Muscle of arm (tissue), 12 donors: ENCODE results near the gene TBX18. TPM values are rescaled to one million over a fixed set of nuclear protein-coding genes. Genes with fewer than 3 reads are reported as not detected.

Experiments used
- DNase-seq: peaks from one replicate; pipeline ENCODE4 v3.0.0-alpha.2; 2013
- polyA plus RNA-seq, 12 donors: library from polyadenylated mRNA; unstranded; fragments of 120-200 nt; gene quantifications; one replicate each; pipeline ENCODE4 v1.2.1, GENCODE V29; 2013; ENCODE audit not compliant: insufficient read length in 12 of 12

The TBX18 gene
- polyA plus RNA-seq, 12 donors: 15.2 to 60.7 (median 24.2) TPM; not detected in 1

DNA sequence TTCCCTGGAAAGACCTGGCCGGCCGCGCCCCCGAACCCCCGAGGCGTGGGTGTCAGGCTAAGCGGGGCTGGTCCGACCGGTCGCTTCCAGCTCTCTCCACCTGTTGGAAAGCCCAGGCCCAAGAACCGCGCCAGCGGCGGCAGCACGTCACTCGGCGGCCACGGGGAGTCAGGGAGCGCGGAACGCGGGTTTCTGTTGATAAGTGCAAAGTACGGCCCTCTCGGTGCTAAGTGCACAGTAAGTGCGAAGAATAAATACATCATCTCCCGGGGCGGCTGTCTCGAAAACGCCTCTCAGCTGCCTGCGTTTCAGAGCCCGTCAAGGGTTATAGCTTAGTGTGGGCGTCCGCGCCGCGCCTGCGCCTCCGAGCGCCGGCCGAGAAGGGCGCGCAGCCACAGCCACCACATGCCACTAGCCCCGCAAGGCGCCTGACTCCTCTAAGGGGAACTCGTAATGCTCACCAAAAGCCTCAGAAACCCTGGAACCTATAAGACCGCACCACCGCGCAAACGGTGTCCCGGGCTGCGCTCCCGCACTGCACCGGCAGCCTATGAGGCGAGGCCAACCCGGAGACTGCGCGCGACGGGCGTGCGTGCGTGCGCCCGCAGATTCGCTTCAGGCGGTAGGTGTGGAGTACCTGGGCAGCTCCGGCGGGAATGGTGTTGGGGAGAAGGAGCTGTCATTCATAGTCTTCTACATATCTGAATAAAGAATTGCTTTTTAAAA is 9.2 kb upstream of the TBX18 start:
- DNase-seq: no peak

DNA sequence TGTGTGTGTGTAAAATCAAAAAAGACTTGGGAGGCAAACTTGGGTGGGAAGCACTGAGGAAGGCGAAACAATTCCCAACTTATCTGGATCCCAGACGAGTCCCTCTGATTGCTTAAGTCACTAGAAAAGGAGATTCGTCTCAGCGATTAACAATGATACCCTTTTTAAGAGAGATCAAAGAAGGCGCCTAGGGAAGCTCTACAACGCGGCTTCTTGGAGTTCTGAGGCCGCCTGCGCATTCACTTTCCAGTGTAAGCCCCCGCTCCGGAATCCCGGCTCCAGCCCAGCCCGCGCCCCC is 8.7 kb upstream of the TBX18 start:
- DNase-seq: no peak

DNA sequence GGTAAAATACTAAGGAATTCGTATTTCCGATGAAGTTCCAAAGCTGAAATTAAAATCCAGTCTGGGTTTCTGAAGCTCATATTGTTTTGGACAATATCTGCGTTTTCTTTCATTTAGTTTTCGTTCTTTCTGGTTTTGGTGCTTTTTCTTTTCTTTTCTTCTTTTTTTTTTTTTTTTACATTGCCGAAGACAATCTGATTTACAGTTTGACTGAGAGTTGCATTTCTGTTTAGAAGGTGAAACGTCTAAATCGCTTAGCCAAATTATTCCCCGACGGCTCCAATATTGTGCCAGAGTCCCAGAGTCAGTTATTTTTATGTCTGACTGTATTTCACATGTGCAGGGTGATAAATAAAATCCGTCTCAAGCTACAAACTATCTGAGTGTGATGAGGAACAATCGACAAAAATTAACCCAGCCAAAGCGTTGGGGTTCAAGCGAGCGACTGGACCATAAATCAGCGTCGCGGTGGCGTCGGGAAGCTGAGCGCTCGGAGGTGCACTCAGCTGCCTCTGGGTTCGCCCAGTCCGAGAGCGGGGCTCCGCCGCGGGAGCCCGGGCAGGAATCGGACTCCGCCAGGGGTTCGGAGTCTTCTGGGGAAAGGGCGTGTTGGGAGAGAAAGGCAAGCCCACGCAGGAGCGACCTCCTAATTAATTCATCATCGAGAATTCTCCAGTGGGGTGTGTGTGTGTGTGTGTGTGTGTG is 8.2 kb upstream of the TBX18 start:
- no peak for DNase-seq

DNA sequence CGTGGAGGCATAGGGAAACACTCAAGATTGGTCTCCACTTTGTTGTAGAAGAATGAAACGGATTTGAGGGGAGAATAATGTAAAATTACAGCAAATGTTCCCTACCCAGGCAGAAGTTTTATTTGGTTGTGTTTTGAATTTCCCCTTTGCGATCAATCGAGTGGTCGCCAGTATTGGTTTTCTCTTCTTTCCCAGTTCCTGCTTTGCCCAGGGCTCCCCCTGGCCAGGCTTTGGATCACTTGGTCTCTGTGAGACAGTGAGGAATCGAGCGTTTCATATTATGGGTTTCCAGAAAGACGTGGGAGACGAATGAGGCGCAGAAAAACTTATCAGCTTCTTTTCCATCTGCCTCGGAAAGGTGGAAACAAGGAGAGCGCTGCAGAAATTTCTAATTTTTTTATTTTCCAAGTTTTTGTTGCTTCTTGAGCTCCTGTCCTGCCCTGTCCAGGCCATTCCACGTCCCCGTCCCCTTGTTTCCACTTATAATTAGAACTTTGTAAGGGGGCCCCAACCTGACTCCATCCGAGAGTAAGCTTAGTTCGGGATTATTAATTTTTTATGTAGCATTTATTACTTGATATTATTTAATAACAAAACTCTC is 7.5 kb upstream of the TBX18 start:
- no peak for DNase-seq

DNA sequence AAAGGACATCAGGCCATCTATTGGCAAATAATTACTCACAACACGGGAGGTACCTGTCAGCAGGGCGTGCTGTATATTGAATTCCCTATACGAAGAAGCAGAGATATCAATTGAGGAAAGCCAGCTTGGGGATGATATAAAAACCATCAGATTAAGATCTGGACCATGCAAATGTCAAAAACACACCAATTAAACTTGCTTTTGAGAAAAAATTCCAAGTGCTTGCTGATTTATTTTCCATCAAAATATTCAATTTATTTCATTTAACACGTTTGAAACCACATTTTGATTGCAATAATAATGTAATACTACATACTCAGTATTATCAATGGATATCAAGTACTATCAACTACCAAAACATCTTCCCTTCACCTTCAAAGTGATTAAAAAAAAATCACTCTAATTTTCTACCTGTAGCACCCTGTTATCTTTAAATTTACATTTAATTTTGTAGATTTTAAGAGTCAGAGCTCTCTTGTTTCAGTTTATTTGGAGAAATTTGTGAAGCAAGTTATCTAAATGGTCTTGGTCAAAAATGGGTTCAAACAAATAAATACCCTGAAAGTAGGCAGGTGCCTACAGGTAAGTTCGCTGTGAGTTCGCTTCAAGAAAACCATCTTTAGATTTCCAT is 6.8 kb upstream of the TBX18 start:
- DNase-seq: no peak

DNA sequence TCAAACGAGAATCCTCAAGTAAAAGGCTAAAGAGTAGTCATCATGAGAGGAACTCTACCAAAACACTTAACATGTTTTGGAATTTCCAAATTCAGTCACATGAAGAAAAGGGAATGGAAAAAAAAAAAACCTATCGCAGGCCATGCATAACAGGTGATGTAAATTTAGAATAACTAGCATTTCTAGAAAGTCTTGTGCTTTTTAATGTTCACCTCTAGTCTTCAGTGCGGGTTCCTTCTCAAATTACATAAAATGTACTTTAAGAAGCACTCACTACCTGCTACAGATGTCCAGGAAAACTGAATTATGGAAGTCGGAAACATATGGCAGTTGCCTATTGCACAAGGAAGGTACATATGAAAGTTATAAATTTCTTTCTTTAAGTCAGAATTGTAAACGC is 6.1 kb upstream of the TBX18 start:
- DNase-seq: no peak

DNA sequence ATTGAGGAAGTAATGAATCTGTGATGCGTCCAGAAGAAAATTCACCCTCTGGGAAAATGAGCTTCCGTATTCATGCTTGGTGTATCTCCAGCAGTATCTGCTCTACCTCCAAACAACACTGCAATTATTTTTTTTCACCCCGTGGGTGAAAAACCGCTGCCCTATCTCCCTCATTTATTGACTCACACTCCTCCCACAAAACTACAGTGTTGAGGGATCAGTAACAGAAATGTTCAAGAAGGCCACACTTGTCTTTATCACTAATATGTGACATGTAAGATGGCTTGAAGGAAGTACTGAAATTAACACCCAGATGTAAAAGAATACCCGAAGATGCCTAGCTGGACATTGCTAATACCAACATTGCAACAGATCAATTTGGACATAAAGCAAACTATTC is 4.9 kb upstream of the TBX18 start:
- no peak for DNase-seq

DNA sequence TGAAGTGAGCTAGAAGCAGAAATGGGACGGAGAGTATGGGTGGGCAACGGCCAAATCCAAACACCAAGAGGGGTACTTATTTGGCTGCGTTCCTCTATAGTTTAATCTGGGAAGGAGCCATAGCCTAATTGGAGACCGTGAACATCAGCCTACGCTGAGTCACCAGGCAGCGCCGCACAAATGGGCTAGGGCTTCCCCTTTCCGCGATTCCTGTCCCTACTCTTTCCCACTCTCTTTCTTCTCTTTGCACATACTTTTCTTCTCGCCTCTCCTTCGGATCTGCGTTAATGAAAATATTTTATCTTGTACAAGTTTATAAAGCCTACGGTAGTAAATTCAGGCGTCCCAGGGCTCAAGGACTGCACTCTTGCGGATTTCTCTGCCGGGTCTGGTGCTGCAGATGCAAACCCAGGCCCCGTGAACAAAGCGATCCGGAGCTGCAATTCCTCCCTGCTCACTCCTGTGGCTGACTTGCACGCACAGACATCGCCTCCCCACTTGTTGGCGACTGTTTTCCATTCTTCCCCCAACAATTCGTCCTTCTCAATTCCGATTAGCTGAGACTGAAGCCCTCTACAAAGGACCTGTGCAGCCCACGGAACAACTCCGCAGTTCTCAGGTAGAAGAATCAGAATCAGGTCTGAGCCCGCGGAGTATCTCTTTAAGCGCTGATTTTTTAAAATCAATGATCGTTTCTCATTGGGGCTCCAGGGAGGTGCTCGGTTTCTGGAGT is 4.2 kb upstream of the TBX18 start:
- no peak for DNase-seq

DNA sequence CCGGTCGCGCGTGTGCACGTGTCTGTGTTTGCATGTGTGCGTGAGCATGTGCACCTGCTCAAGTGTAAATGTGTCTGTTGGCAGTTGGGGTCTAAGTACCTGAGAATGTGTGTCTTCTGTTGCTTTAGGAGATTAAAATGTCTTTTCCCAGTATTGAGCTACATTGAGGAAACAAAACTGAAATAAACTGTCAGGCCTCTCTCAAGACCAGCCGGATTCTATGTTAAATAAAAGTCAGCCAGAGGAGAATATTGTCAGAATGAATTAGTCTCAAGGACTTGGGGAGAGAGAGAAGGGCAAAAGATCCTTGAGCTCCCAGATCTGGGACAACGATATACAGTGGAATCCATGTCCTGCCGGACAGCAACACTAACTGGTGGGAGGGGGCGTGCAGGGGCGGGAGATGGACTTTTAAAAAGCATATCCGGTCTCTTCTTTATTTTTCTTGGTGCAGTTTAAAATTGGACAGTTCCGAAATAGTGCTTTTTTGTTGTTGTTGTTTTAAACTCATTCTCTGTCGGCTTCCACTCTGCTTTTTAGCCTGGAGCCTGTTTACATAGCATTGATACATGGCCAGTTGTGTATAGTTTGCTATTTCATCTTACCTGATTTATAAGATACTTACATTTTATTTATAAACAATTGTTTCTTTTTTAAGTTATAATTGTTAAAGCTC is 3.3 kb upstream of the TBX18 start:
- DNase-seq: no peak

DNA sequence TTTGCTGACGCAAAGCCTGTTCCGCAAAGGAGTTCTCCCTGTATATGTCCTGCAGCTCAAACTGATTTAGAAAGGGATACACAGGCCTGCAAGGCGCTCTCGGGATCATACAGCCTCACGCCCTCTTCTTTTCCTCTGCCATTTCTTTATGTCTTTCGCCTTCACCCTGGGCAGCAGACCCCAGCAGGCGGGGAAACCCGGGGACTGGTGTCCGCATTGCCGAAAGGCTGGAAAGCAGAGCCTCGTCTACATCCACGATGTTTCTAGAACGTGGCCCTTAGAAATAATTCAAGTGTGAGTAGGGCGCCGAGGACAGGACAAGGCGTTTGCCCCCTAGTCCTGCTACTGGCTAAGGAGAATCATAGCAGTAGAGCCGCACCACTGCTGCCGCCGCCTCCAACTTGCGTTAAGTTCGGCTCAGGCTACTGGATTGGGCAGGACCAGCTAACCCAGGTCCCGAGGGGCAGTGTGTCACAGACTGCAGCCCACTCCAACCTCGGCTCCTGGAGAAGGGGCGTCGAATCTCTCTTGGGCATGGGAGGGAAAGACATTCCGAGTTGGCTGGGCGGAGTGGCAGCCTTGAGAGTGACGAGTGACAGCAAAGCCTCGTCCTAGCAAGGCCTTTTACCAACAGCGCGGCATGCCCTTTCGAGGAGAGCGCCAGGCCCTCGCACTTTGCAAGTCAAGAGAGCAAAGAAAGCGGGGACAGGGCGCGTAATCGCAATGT is 2.6 kb upstream of the TBX18 start:
- no peak for DNase-seq

DNA sequence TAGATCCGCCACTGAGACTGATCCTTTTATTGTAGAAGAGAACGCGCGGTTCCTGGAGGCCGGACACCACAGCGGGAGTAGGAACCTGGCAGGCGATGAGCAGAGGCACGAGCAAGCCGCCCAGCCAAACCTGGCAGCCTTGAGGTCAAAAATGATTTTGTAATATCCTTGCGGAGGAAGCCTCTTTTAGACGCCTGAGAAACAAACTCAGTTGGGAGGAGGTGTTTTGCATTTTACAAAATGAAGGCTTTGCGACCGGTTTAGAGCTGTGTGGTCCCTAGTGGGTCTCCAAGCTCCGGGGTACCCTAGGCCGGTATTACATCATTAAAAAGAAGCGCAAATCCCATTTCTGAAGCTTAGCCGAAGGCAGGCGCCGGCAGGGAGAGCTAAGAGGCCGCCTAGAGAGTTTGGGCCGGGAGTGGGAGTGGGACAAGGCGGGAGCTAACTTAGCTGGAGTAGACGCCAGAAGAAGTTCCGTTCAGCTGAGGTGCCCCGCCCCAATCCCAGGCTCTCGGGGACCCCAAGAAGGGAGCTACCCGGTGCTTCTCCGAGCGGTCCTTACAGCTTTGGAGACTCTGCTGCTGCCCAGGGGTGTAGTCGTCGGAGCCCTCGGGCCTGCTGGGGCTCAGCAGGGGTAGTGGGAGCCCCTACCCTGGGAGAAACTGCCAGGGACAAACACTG is 1.9 kb upstream of the TBX18 start:
- DNase-seq: no peak

DNA sequence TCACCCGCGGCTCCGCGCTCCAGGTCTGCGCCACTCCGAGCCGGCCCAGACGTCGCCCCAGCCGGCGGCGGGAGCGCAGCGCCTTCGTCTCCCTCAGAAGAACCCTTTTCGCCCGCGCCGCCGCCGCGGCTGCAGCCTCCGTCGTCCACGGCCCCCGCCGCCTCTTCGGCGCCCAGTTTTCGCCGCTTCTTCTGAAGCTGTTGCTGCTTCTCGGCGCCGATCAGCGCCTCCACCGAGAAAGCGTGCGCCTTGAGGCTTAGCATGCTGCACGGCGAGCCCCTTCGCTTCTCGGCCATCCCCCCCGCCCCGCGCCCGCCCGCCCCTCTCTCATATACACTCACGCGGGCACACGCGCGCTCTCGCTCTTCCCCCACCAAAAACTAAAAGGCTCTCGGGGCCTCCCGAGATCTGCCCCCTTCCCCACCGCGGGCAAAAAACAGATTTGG is 489 bp downstream of the TBX18 start:
- DNase-seq: no peak

DNA sequence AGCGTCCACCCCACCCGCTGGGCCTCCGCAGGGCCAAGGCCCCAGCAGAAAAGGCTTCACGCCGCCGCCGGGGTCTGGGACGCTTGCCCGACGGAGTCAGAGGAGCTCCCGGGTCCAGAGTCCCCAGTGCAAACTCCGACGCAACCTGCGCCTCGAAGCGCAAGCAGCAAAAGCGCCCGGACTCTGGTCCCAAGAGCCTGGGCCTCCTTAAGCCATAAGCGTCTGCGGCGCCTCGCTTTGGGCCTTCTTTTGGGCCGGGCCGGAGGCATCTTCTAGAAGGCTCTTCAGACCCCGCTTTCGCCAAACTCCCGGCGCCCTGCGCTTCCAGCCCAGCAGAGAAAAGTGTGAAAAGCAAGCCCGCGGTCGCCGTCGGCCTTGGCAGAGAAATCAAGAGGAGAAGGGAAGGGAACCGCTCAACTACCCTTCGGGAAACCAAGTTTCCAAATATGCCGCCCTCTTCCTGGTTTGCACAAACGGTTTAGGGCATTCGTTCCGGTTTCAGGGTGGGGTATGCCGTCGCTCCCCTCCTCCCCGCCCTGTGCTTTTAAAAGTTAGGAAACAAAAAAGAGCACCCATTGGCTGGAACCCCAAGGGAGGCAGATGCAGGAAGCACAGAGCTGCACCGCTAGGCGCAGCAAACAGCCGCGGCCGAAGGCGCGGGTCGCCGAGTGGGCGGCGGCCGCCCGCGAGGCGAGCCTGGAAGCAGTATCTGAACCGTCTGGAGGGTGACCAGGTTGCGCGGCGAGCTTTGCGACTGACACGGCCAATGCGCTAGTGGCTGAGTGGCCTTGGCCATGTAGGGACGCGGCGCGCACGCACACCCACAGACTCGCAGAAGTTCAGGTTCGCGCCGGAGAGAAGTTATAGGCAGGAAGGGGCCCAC is 1.2 kb downstream of the TBX18 start:
- DNase-seq: no peak

DNA sequence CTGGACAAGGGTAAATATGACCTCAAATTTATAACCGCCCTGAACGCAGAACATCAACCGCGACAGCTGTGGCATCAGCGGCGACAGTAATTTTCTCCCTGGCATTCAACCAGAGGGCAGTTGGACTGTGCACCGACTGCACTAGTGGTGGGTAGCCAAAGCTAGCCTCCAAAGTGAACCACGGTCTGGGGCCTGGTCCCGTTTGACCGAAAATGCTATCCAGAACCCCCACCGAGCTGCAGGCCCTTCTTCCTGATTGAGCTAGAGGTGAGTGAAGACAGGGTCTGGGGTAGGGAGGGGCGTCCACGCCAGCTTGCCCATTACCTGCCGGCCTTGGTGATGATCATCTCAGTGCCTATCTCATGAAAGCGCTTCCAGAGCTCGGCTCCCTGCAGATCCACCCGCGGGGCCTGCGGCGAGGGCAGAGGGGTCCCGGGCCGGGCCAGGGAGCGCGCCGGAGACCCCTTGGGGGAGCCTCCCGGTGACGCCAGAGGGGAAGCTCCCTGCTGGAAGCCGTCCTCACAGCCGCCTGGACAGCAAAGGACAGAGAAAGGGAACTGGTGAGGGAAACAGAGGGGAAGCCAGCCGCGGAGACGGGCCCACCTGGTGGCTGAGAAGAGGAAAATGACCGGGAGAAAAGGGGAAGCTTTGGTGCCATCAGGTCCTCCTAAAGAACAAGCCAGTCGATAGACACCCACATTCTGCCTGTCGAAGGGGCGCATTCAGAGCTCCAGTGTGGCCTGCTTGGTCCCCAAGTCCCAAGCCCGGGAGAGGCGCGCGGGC is 2.0 kb downstream of the TBX18 start:
- no peak for DNase-seq

DNA sequence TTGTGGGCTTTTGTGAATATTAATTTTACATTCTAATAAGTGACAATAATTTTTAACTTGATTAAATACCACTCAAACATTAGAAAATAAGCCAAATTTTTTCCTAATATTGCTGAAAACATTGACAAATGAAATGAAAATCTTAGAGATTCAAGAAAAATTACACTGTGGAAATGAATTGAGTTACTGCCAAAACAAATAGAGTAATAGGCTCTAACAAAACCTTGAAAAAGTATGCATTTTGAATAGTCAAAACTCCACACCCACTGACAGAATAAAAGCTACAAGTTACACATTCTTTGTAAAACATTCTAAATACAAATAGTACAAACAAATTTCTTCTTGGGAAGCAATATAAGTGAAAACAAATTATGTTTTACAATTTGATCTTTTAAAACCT is 5.9 kb downstream of the TBX18 start:
- no peak for DNase-seq

DNA sequence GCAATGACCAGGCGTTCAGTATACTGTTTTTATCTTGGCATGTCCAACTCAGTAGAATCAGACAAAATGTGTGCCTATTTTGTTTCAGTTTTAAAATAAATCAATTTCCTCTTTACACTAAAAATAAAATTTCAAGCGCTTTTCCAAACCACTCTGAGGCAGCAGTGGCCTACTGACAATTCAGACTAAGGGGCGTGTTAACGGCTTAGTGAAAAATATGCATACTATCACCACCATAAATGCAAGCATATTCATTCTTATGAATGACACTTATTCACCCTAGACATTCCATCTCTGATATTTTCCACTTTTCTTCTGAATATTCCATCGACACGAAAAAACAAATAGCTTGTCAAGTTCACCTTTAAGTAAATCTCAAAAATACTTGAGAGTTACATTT is 7.5 kb downstream of the TBX18 start:
- no peak for DNase-seq

DNA sequence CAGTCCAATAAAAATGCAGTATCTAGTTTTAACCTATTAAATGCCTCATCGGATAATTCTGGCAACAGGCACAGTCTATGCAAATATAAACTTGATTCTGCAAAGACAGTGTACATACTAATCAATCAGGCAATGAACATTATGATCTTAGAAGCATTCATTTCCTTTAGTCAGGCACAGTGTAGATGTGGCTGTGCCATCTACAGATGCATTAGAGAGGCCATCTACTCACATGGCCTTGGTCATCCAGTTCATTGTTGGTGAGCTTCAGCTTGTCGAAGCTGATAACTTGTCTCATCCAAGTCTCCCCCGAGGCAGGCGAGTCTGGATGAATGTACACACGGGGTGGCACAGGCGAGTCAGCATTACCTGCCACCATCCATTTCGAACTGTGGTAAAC is 7.9 kb downstream of the TBX18 start:
- no peak for DNase-seq

DNA sequence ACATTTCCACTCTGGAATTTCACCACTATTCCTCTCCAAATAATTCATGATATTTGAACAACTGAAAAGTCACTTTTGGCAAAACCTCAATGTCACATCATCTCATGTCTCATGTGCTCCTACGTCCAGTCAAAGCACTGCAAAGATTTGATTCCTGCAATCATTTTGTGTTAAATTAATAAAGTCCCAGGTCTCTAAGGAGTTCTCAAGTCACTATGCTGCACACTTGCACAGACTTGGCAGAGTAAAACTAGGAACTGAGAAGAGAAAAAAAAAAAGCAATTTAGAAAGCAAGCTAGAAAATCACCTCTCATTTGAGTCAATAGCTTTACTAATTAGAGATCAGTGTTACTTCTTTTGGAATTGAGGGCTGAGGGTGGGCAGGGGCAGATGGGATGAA is 11.2 kb downstream of the TBX18 start:
- no peak for DNase-seq
